SH-SY5Y (cell line): ENCODE measurements around the gene PFKFB4.

Experiments
- GATA2 ChIP-seq: IDR thresholded peaks from 2 replicates; pipeline ENCODE4 v1.6.1; 2011; ENCODE audit warnings: mild to moderate bottlenecking, low read depth, low read length
- GATA3 ChIP-seq: IDR thresholded peaks from 2 replicates; pipeline ENCODE4 v1.6.1; 2011; ENCODE audit warnings: low read depth, mild to moderate bottlenecking, low read length, moderate library complexity

Gene PFKFB4

GRCh38 chr3:48556796-48557626 lies at the start of gene PFKFB4:
Gene PFKFB4, minus strand, starts transcription at chr3:48556803. Its CDS starts 26 bp downstream, at chr3:48556777.
- TF ChIP-seq GATA2 (no peak), GATA3 (no peak)

- TF ChIP-seq GATA3 (no peak), GATA2 (no peak)
Measured at GRCh38 chr3:48601622-48601994, 45.0 kb upstream of the PFKFB4 start.

DNA sequence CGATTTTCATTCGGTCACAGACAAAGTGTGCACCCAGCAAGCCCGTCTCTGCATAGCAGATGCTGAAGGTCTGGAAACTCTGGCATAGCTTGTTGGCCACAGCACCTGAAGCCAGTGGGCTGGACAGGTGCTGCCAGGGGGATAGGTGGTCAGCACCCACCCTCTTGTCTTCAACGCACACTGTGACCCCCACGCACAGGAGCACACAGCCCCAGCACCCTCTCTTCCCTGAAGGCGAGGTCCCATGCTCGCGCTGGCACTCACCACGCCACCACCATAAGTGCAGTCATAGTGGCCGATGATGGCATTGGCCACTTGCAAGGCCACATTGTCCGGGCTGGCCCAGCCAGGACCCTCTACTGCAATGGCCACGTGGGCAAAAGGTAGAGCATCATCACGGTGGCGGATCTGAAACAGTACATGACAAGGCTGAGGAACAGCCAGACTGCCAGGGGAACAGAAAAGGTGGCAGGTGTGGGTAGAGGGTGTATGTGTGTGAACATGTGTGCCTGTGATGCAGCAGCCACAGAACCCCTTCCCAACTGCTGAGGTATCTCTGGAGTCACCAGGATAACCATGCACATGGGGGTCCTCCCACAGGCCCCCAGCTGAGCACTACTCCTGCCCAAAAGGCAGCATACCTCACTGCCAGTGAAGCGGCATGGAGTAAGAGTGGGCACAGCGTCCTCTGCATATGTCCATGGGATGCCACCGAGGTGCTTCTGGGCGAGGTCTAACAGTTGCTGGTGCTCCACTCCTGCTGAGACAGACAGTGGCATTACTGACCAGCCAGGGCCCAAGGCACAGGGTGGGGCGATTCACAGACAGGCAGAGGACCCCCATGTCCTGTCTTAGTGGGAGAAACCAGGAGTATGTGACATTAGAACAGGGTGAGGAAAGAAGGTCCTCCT lies 44.4 kb upstream of the PFKFB4 start:
- TF ChIP-seq GATA2 (no peak), GATA3 (no peak)

GRCh38 chr3:48599509-48600285 lies 43.1 kb upstream of the PFKFB4 start:
- TF ChIP-seq GATA2 (no peak), GATA3 (no peak)

GRCh38 chr3:48599077-48599501 lies 42.5 kb upstream of the PFKFB4 start:
- TF ChIP-seq GATA3, result no peak
- TF ChIP-seq GATA2, result no peak

DNA sequence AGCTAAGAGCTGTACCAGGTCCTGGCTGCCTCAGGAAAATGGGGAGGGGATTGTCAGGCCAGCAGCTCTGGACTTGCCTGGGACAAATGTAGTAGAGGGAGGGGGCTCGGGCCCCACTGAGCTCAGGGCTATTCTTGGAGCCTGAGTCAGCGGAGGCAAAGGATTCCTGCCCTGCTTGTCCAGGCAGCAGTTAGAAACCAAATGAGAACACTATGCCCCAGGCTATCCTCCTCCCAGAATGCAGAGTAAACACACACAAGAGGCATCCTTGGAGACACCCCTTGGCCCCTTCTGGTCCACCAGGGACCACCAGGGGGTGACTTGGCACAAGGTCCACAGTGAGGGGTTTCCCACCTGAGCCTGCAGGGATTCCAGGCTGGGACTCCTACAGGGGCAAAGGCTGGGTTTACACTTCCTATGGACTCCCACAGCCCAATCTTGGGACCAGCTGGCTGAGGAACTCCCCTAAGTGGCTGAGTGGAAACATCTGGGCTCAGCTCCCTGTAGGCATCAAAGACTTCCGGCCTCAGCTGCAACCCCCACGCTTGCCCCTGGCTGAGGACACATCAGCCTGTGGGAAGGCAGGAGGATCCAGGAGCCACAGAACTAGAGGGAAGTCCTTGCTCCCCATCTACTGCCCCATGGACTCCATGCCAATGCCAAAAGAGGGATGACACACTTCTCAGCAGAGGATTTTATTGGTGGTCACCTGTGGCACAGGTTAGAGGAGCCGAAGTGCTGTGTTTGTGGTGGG lies 41.9 kb upstream of the PFKFB4 start:
- no peak for TF ChIP-seq GATA3
- no peak for TF ChIP-seq GATA2

DNA sequence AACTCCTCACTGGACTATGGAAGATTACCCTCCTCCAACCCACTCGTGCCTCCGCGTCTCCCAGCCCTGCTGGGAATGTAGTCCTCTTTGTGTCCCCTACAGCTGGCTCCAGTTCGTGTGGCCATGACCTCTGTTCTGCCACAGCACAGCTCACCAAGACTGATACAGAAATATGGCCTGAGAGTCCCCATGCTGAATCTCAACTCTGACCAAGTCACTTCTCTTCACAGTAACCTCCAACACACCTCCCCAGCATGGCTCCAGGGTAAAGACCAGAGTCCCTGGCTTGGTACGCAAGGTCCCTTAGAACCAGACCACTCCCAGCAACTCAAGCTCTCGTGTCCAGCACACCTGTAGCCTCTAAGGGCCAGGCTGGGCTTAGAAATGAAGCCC lies 40.8 kb upstream of the PFKFB4 start:
- no peak for TF ChIP-seq GATA3
- no peak for TF ChIP-seq GATA2

- no peak for TF ChIP-seq GATA3
- no peak for TF ChIP-seq GATA2
Measured at GRCh38 chr3:48596676-48597407, 40.2 kb upstream of the PFKFB4 start.

GRCh38 chr3:48596157-48596556 lies 39.6 kb upstream of the PFKFB4 start:
- TF ChIP-seq GATA3 (no peak), GATA2 (no peak)

DNA sequence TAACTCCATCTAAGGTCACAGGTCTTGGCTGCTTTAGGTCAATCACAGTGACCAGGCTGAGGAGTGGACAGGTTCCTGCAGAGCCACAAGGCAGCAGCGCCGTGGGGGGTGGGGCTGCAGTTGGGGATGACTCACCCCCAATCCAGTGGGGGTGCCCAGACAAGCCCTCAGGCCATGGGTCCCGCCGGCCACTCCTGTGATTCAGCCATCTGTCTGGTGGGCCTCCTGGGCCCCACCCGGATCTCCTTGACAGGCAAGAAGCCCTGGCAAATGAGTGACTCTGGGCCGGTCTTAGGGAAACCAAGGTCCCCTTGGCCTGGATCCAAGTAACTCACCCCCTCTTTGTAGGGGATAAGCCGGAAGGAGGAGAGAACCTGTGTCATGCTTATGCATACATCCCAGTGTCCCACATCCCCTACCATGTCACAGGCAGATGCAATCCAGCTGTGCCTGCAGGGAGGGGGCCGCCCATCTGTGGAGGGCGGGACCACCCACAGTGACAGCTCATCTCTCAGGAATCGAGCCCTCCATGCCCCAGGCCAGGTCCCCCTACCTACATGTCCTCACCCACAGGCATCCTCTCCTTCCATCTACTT lies 39.0 kb upstream of the PFKFB4 start:
- no peak for TF ChIP-seq GATA2

DNA sequence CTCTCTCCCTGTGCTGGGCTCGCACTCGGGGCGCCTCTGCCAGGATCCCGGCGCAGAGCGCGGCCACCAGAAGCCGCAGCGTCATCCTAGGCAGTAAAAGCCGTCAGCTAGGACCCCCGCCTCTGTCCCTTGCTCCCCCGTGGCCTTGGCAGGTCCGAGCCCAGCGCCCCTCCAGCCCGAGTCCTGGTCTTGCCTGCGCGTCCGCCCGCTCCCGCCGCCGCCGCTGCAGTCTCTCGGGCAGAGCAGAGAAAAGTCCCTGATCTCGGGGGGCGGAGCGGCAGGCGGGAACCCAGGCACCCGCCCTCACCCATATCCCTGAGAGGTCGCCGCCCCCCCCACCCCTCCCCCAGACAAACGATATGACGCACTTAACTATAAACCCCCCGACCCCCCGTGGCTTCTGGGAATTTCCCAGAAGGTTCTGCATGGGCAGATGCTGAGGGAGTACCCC lies 38.5 kb upstream of the PFKFB4 start, which contains the start of gene COL7A1:
TSS of gene COL7A1 (minus strand) at position 255 of the 451 bp plus-strand sequence. CDS start at position 85, 170 bp downstream.
- TF ChIP-seq GATA3 (no peak), GATA2 (no peak)

- TF ChIP-seq GATA2 (no peak), GATA3 (no peak)
Measured at GRCh38 chr3:48594417-48595049, 37.9 kb upstream of the PFKFB4 start.
